HG03066 (cell line): ENCODE data around the gene ARHGAP32.
A peak's percentile ranks its signal among the peaks of the same experiment; 100 is the strongest.
"Not testable (repeated sequence)": the region's sequence is repeated elsewhere in the genome, so short reads cannot be mapped to it uniquely, and the experiment has no call there.

Experiments
- ATAC-seq: cut with Tn5 transposase; IDR thresholded peaks from one replicate; pipeline ENCODE4 v1.9.1; 2021; ENCODE audit warnings: low read depth; ENCODE audit not compliant: unreplicated experiment

ARHGAP32 gene

DNA sequence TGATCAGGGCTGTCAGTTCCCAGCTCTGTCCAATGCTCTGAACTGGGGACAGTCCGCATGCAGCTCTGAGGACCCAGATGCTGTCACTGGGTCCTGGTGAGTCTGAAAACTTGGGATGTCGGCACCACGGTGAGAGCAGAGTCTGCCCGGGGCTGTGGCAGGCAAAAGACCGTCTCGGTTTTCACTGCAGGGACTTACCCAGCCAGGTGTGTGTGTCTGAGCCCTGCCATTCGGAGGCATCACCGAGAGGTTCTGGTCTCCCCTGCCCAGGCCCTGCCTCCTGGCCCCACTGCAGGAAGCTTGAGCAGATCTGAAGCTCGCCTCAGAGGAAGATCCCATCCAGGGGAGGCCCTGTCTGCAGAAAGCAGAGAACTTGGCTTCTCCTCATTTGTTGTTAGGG, 254.6 kb downstream of the ARHGAP32 start:
- no peak for ATAC-seq

DNA sequence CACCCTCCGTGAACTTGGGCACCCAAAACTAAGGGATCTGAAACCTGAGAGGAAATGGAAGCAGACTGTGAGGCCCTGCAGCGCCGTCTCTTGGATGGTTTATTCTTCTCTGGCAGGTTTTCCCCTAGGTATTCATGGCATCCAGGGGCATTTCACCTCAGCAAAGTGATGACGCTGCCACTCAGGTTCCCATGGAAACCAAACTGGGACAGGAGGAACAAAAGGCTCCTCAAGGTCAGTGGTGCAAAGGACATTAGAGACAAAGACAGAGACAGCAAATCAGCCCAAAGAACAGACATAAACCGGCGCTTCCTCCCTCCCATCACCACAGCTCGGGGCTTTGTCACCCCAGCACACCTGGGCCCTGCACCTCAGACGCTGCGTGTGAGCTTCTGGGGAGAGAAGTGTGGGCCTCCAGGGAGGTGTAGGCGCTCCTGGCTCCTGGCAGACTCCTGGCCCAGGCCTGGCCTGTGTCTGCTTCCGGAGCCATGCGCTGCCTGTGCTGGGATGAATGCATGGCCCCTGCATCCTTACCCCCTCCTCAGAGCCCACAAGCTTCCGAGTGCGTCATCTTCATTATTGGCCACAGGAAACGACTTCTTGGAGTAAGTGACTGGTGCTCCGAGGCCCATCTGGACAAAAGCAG, 255.4 kb downstream of the ARHGAP32 start:
- ATAC-seq: no peak

DNA sequence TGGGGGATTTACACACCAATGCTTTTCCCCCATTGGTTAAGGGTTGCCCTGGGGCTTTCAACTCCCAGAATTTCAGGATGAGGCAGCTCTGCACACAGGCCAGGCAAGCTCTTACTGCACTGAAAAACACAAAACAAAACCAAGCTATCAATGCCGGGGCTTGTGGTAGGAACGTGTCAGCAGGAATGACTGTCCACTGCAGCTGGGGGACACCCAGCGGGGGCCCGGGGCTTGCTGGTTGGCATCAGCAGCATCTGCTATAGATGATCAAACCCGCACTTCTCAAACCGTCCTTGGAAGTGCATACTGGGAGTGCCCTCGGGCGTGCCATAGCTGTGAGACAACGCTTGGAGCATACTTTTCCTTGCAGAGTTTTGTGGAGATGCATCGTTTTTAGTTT, 257.2 kb downstream of the ARHGAP32 start:
- no peak for ATAC-seq

DNA sequence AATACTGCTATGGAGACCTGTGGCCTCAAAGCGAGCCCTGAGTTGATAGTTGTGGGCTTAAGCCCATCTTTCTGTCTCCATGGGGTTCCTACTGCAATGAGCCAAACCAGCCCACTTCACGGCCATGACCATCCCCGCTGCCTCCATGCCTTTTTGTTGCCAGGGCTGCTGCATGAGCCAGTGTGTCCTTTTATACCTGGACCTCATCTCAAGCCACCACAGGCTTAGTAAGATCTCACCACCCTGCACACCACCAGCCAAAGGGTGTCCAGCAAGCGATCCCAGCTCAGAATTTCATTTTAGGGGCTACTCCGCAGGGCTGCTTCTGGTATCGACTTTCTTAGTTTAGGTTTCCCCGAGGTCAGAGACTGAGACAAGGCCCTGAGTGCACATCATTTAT, 257.8 kb downstream of the ARHGAP32 start:
- ATAC-seq: no peak

DNA sequence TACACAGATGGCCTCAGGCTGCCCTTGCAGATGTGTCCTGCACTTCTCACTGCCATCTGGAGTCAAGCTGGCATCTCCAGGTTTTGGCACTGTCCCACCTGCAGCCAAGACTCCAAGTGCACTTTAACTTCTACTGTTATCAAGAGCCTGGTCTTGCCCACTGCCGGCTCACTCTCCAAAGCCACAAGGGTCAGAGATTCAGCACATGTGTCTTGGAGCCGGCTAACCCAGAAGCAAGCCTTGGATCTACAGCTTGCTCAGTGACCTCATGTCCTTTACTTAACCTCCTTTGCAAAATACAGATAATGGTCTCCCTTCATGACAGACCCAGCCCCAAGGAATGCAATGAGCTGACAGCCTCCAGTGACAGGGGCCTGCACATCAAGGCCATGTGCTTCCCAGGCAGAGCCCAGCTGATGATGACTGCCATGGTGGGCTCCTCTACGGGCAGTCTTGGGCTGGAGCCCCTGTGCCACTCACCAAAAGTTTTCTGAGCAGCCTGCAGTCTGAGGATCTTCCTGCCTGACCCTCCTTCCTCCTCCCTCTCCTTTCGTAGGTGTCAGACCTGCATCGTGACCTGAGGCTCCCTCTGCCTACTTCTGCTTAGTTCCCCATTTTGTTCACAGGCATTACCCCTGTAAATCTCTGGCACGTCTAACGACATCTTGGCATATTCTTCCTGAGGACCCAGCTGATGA, 258.5 kb downstream of the ARHGAP32 start:
- no peak for ATAC-seq

DNA sequence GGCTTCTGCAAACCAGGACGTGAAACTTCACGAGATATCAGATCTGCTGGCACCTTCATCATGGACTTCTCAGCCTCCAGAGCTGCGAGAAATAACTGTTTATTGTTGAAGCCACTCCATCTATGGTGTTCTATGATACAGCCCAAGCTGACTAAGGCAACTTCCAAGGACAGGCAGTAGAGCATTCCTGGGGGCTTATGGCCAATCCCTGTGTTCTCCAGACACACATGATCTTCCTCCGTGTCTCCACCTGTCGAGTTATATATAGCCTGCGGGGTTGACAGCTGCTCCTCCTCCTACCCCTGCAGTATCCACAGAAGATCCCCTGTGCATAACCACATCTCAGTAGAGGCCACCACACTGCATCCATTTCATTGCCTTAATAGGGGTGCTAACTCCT, 260.5 kb downstream of the ARHGAP32 start:
- ATAC-seq: no peak

DNA sequence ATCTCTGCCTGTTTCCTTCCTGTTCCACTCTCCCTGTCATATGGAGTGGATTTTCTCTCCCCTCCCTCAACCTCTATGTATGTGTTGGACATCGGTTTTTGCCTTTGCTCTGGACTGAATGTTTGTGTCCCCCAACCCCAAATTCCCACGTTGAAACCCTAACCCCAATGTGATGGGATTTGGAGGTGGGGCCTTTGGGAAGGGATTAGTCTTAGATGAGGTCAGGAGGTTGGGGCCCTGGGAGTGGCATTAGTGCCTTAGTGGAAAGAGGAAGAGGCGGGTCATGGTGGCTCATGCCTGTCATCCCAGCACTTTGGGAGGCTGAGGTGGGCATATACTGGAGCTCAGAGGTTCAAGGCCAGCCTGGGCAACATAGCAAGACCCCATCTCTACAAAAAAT, 261.1 kb downstream of the ARHGAP32 start:
- ATAC-seq: no peak

DNA sequence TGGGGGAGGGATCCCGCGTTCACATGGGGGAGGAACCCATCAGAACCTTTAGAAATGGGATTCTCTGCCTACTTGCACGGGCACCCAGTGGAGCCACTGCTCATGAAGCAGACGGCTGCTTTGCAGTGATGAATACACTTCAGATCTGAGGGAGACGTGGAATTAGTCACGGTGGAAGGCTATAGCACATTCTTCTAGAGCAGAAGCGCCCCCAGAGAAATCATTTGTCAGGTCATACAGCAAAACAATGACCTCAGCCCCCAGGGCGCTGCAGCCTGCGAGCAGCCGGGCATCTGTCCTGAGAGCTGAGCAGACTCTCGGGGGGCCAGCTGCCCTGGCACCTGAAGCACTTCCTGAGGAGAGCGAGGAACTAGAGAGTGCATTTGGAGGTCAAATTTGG, 262.1 kb downstream of the ARHGAP32 start:
- no peak for ATAC-seq

DNA sequence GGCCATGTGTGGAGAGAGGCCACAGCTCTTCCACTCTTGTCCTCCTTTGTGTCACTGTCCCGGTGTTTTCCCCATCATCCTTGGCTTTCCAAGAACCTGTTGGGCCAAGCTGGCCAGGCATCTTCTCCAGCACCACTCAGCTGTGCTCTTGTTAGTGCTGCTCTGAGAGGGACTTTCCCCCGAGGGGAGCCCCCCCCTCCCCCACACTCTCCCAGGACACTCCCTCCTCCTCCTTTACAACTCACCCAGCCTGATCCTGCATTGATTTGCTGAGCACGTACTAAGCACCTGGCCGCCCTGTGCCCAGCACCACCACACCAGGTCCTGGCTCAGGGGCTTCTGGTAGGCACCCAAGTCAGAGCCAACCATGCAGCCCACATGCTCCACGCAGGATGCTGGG, 262.7 kb downstream of the ARHGAP32 start:
- ATAC-seq: no peak

DNA sequence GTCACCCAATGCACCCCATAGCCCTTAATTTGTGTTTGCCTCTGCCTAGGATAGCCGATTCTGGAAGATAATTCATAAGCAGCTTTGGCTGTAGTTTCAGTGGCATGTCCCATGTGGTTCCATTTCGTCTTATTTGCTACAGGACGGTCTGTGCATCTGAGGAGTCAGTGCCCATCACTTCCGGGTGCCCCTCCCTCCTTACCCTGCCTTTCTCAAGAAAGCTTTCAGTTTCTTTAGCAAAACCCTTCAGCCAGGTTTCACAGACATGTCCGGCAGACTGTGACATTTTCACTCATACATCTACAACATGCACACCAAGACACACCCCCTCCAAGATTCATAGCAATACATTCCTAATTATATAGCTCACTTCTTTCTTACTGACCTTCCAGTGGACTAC, 263.7 kb downstream of the ARHGAP32 start:
- peak; percentile 97 for ATAC-seq

DNA sequence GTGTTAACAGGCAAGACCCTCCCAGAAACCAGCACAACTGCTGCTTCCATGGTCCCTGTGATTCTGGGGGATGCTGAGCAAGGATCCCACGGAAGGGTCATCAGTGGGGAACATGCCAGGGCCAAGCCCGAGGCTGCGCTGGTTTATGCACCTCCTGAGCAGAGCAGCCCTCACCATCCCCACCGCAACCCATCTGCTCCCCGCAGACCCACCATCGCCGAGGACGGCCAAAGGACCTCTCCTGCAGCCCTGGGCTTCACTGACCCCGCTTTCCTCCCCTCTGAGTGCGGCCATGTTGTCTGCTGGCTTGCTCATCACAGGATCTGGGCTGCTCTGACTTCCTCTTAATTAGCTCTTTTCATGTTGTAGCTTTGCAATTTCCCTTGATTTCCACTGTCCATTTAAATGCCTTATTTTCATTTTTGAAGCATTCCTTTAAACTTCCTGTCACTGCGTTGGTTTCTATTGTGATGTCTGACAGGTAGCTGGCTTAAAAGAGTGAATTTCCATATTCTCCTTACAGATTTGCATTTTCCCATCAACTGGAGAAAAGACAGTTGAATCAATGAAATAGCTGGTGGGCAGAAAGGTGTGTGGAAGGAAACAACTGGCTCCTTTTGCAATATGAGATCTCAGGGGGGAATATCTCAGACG, 264.3 kb downstream of the ARHGAP32 start:
- ATAC-seq: no peak

DNA sequence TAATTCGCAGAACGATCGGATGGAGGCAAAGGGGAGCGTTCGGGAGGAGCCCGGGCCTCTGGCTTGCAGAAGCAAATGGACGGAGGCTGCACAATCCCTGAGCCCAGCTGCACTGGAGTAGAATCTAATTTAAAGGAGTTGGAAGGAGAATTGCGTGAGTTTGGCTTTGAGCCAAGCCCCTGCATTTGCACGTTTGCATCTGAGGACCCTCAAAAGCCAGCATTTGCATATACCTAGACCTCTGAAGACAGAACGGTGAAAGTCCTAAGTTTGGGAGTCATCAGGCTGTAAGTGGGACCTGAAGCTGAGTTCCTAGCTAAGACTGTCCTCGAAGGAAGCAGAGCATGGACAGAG, 265.0 kb downstream of the ARHGAP32 start:
- ATAC-seq: no peak

DNA sequence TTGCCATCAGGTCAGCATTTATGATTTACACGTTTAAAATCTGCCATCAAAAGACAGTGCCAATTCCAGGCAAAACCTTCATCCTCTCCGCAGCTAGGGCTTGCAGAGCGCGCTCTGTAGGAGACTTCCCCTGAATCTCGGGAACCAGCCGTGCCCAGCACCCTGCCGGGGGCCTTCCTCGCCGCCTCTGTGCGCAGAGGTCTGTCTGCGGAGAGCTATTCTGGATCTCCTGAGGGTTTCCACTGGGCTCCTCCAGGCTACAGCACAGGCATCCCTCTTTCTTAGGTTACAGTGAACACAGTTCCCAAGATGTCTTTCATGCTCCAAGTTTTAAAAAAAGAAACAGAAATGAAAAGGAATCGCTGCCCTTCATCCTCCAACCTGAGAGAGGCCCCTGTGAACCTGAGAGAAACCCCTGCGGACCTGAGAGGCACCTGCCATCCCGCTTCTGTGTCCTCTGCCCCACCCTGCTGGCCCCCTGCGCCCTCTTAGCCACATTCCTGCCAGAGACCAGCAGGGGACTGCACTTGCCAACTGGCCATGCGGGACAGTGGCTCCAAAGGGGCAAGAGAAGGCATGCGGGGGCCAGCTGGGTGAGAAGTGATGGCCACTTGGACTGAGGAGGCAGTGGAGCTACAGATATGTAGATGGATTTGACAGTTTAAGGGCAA, 265.6 kb downstream of the ARHGAP32 start:
- no peak for ATAC-seq

DNA sequence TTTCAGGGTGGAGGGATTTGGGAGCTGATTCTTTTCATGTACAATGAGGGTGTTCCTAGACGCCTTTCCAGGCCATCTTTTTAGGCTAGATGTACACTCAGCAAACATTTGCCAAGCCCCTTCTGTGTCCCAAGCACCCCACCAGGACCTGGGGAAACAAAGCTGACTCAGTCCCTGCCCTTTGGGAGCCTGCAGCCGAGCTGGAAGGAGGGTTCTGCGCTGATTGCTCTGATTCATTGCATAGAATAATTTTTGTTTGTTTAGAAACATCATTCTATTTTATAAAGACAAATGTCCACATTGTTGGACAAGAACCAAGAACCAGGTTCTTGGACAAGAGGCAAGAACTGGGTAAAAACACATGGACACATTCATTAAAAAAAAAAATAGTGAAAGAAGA, 266.1 kb downstream of the ARHGAP32 start:
- no peak for ATAC-seq

DNA sequence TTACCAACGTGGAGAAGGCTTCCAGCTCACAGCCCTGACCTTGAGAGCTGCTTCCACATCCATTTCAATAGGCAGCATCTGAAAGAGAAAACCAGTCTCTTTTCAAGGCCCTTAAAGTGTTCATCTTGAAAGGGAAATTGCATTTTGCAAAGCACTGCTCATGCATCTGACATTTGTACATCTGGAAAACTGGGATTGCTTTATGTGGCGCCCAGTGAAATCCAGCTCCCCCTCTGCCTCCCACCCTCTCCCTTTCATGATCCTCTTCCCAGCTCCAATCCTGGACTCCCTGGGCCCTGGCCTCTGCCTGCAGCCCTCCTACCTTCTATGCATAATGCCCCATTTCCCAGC, 266.9 kb downstream of the ARHGAP32 start:
- ATAC-seq: no peak

DNA sequence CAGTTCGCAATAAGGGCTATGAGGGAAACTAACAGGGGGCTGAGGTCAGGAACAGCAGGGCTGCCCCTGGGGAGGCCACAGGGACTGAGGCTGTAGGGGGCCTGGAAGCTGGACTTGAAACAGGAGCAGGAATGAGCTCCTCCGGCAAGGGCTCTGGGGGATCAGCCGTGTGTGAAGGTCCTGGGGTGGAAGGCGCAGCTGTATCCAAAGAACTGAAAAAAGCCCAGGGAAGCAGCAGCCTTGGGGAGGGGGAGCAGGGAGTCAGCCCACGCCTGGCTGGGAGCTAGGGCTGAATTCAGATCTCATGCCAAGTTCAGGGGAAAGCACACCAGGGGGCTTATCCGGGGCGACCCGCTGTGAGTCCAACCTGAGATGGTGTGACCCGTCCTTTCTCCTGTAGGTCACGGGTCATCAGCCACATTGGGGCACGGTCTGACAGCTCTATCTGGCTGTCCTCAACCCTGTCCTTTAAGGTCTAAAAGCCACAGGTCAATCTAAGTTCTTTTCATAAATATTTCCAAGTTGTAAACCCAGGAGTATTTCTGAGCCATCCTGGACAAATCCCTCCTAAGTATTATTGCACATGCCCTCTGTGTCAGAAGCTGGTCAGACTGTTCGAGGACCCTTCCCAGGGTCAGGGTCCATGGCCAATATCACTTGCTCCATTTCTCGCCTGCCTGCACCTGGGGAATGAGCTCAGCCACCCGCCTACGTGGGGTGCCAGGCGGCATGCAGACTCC, 267.4 kb downstream of the ARHGAP32 start:
- ATAC-seq: no peak

DNA sequence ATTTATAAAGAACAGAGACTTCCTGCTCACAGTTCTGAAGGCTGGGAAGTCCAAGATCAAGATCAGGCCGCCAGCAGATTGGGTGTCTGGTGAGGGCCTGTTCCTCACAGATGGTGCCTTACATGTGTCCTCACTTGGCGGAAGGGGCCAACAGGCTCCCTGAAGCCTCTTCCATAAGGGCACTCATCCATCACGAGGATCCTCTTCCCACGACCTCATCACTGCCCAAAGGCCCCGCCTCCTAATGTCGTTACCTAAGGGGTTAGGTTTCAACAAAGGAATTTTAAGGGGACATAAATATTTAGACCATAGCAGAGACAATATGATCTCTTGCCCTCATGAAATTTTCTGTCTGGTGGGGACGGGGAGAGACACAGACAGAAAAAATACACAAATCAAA, 268.0 kb downstream of the ARHGAP32 start:
- ATAC-seq: no peak

DNA sequence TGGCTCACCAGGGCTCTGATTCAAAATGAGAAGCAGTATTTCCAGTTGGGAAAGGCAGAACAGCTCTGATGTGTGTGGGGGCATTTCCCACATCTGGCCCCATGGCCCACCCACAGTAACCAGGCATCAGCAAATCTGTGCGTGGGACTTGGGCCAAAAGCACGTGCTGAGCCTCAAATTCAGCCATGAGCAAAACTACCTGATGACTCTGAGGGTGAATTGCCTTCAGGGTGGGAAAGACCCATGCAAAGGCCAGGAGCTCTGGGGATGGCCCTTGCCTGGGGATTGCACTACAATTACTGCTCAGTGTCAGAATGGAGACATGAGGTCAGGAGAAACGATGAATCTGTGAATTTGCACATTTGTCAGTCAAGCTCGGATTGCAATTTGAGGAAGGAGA, 270.3 kb downstream of the ARHGAP32 start:
- ATAC-seq: no peak

DNA sequence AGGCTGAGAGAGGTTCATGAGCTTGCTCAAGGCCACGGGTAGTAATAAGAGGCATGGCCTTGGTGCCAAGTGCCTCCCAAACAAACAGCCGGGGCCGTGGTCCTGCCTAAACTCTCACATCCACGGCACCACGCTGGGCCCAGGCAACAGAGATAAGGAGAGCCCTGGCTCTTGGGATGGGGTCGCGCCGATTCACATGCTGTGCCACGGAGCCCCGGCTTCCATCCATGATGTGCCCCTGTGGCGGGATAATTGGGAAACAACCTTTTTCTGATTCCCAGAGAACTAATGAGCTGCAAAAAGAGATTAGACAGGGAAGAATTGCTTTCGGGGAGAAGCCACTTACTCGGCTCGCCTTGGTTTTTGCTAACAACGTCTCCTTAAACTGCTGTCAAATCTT, 271.5 kb downstream of the ARHGAP32 start:
- ATAC-seq: no peak

DNA sequence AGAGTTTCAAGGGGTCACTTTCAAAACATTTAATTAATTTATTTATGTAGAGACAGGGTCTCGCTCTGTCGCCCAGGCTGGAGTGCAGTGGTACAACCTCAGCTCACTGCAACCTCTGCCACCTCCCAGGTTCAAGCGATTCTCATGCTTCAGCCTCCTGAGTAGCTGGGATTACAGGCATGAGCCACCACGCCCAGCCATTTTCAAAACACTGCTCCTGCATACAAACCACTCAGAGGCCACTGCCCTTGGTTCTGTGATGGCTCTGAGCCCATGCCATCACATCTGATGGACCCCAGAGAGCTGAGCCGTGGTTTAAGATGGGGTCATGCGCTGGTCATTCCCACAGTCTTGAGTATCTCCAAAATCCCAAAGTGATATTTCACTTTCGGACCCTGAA, 272.5 kb downstream of the ARHGAP32 start:
- ATAC-seq: not testable (repeated sequence)

DNA sequence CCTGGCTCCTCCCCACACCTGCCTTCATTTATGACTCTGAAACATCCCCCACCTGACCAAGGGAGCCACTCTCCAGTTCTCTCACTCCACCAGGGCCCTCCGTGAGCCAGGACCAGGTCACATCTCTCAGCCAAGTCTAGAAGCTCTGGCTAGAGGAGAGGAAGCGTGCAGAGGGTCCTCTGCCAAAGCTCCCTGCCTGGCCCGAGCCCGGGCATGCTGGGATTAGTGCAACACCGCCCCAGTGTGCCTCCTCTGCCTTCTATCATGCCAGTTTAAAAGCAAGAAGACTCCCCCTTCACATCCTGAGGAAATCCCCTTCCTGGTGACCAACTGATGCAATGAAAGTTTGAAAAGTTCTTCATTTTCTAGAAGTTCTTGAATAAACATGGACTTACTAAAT, 272.9 kb downstream of the ARHGAP32 start:
- no peak for ATAC-seq
